NCI-H2171 (cell line): Measurements from ENCODE around the gene SYNE1.
"Not testable (repeated sequence)": the region's sequence is repeated elsewhere in the genome, so short reads cannot be mapped to it uniquely, and the experiment has no call there.

ENCODE experiments used
- DNase-seq: peaks from one replicate; lab custom pipeline; 2025; lab: John Stamatoyannopoulos, UW

Gene SYNE1

DNA sequence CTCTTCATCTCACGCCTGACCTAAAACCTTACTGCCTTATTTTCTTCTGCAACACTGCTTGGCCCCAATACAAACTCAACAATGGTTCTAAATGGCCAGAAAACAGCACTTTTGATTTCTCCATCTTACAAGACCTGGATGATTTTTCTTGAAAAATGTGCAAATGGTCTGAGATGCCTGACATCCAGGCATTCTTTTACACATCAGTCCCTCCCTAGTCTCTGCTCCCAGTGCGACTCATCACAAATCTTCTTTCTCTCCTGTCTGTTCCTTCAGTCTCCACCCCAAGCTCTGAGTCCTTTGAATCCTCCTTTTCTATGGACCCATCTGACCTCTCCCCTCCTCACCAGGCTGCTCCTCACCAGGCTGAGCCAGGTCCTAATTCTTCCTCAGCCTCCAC lies 145.7 kb downstream of the SYNE1 start:
- DNase-seq: not testable (repeated sequence)

- DNase-seq: not testable (repeated sequence)
Measured at GRCh38 chr6:152490971-152491378, 146.2 kb downstream of the SYNE1 start.

GRCh38 chr6:152484806-152485205 lies 152.4 kb downstream of the SYNE1 start:
- DNase-seq: no peak

DNA sequence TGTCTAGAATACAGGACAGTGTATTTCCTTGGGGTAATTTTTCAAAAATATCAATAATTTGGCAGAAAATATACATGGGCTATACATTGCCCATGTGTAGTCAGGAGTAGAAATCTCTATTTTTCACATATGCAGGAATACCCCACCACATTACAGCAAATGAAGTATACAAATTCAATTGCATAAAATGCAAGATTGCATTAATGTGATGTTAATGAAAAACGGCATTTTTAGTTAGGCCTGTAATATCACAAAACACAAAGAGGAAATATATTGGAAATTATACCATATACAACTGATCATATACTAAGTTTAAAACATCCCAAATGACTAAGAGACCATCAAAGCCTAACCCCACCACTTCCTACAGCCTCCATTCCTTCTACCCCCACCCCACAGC lies 154.9 kb downstream of the SYNE1 start:
- DNase-seq: no peak

GRCh38 chr6:152478377-152479010 lies 158.7 kb downstream of the SYNE1 start:
- no peak for DNase-seq

DNA sequence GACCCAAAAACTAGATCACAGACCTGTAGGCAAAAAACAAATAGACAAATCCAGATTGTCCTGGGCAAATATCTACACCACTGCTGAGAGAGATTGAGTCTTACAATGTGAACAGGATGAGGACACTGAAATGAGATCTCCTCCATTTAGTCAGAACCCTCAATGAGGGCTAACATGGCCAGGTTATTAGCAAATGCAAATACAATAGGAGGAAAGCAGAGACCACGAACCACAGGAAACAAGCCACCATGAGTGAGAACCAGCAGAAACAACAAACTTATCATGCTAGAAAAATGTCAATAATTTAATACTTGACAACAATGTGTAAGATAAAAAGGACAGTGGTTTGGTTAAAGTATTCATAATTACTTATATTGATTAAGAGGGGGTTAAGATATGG lies 162.8 kb downstream of the SYNE1 start:
- DNase-seq: no peak

GRCh38 chr6:152472325-152472724 lies 164.8 kb downstream of the SYNE1 start:
- no peak for DNase-seq

DNA sequence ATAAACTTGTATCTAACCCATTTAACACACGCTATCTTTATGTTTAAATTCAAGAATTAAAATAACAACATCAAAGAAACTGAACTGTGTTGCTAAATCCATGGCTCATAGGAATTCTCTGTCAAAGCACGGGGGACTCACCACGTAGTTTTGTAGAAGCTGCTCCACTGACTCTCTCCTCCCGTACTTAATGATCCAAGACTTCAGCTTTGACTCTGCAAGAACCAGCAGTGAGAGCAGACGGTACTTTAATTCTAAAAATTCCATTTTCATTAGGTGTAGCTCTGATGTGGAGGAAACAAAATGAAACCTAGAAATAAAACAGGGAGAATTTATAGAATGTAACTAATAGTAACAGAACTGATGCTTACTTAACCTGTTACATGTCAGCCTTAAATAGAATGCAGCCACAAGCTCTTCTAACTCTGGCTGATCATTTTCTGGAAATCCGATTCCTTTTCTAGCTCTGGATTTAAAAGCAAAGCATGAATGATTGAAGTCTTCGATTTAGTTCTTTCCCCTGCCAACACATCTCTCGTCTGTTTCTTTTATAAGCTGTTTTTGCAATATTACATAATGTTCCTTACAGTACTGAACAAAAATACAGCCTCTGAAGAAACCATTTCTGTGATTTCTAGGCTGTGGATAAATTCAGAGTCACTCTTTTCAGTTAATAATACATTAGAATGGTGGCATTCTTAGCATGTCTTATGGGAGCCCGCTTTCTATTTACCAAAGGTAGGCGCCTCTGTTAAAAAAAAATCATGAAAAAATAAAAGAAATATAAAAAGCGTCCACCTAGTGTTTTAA lies 165.5 kb downstream of the SYNE1 start:
- no peak for DNase-seq

GRCh38 chr6:152463164-152463563 lies 174.0 kb downstream of the SYNE1 start:
- DNase-seq: no peak

GRCh38 chr6:152462716-152463115 lies 174.4 kb downstream of the SYNE1 start:
- DNase-seq: no peak

DNA sequence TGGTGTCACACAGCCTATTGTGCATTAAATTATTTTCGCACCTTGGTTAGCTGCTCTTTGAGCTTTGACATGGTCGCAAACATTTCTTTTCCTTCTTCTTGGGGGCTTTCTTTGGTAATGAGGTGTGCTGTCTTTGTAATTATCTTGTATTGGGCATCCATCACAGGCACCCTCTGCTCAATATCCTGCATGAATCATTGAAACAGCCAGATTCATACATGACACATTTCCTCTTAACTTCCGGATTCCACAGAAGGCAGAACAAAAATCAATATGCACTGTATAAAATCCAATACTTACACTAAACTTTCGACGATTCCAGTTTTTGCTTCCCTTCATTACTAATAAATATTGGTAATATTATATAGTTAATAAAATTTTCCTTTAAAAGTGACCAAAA lies 175.6 kb downstream of the SYNE1 start:
- no peak for DNase-seq

- DNase-seq: no peak
Measured at GRCh38 chr6:152458648-152459644, 178.2 kb downstream of the SYNE1 start.

DNA sequence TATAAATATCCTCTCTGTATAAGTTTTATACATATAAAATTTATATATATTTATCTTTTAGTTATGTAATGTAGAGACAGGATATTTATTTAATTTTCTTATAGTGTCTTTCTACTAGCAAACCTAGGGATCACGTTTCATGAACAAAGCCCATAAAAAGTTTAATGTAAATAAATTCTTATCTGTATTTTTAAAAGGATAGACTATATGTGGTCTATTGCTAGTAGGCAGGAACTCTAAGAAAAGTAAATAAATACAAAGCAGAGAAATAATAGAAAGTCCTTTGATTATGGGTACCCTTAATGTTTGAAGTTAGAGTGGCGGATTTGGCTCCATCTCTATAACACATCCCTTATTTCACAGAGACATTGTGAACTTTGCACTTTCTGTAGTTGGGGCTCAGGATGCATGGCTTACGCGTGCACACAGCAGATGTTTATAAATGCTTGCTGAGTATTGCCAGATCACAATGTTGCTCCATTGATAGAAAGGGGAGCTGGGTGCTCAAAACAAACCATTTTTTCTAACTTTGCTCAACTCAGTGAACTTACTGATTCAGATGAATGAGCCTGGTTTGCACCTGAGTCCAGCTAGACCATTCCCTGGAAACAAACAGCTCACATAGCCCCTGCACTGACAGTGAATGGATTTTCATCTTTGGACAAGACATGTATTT lies 179.1 kb downstream of the SYNE1 start:
- no peak for DNase-seq

- DNase-seq: no peak
Measured at GRCh38 chr6:152454003-152454402, 183.2 kb downstream of the SYNE1 start.

- no peak for DNase-seq
Measured at GRCh38 chr6:152453421-152453820, 183.7 kb downstream of the SYNE1 start.

- no peak for DNase-seq
Measured at GRCh38 chr6:152452639-152453038, 184.5 kb downstream of the SYNE1 start.

DNA sequence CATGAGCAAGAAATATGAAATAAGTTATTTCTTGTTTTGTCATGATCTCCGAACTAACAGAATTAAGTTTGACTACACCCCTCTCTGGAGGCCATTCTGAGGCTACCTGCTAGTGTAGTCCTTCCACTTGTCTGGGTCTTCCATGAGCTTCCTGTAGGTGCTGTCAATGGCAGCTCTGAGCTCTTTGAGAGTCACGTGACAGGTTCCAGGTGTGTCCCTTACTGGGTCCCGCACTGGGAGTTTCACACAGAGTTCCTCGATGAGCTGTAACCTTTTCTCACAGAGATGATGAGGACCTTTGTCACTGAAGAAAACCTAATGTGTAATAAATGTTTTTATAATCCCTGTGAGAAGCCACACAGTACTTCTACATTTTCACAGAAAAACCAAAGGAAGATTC lies 186.6 kb downstream of the SYNE1 start:
- no peak for DNase-seq

DNA sequence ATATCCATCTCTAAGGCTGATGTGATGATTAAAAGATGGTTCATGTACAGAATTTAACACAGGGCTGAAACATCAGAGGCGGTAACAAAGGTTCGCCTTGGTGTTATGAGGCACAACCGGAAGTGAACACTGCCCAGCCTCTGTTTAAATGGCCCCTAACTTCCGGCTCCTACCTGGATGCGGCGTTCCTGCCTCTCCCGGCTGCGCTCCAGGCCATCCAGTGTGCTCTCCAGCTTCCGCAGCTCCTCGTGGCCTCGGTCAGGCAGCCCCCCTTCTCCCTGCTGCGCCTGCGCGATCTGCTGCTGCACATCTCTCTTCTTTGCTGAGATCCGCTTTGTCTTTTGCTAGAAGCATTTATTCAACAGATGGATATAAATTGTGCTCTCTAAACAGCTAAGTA lies 195.3 kb downstream of the SYNE1 start:
- no peak for DNase-seq

- no peak for DNase-seq
Measured at GRCh38 chr6:152435816-152436215, 201.3 kb downstream of the SYNE1 start.

DNA sequence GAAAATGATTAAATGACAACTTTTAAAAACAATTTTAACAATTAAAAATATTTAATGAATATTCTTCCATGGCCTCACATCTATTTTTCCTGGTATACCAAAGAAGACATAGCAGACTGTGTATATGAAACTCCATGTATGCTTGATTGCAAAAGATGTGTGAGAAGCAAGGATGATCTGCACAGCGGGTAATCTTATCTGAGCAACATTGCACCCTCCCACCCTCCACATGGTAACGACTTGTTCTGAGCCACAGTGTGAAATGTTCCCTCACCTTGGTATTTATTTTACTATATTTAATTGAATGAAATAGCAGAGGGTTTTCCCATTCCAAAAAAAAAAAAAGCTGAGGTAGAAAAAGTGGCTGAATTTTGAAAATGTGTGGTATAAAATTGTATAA lies 204.4 kb downstream of the SYNE1 start:
- DNase-seq: no peak

DNA sequence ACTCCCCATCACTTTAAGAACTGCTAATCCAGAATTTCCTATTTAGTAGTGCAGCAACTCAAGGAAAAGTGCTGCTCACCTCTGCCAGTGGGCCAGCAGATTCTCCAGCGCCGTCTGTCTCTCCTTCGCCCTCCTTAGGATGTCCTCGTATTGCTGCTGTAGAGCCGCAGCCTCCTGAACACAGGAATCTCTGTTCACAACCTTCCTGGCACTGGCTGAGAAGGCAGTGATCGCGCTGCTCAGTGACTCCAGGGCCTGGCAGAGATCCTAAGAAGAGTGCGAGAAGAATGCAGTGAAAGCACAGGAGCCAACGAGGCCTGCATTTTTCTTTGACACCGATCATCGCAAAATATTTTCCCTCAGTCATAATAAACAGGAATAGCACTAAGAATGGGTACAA lies 209.0 kb downstream of the SYNE1 start:
- DNase-seq: no peak

DNA sequence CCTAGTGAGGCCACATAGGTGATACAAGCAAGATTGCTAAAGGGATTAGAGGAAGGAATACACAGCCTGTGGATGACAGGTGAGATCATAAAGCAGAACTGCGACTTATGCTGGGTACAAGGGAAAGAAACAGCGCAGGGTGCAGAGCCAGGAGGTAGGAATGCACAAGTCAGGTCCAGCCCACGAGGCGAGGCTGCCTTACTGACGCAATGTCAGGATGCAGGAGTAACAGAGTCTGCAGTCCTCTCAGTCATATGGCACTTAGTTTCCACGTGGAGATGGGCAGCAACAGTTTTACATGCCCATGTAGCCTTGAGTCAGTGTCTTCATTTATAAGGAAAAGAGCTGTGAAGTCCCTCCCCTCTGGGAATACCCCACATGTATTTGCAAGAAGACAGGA lies 210.9 kb downstream of the SYNE1 start:
- no peak for DNase-seq
